NCI-H2196 treated with DMSO at 0.1 percent for 48 hours (cell line): ENCODE results near the gene USP17L5.
"Not testable (repeated sequence)": the region's sequence is repeated elsewhere in the genome, so short reads cannot be mapped to it uniquely, and the experiment has no call there.

ENCODE experiments used
- DNase-seq: peaks from one replicate; lab custom pipeline; 2025; ENCODE audit not compliant: unreplicated experiment; lab: John Stamatoyannopoulos, UW

The USP17L5 gene, protein sequence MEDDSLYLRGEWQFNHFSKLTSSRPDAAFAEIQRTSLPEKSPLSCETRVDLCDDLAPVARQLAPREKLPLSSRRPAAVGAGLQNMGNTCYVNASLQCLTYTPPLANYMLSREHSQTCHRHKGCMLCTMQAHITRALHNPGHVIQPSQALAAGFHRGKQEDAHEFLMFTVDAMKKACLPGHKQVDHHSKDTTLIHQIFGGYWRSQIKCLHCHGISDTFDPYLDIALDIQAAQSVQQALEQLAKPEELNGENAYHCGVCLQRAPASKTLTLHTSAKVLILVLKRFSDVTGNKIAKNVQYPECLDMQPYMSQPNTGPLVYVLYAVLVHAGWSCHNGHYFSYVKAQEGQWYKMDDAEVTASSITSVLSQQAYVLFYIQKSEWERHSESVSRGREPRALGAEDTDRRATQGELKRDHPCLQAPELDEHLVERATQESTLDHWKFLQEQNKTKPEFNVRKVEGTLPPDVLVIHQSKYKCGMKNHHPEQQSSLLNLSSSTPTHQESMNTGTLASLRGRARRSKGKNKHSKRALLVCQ

DNA sequence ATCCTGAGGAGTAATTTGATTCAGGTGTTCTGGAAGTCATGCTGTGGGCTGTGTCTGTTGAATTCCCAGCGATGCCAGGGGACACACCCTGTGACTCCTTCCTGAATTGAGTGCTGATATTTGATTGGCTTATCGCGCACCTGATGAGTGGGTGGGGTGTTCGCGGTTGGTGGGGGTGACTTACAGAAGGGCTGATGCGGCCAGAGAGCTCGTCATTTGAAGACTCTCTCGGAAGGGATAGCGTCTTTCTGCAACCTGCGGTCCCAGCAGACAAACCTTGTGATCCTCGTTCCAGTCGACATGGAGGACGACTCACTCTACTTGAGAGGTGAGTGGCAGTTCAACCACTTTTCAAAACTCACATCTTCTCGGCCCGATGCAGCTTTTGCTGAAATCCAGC is at the start of gene USP17L5:
Gene USP17L5, plus strand, starts transcription at position 301 of the 400 bp plus-strand sequence. Its CDS starts 0 bp downstream, at position 301.
- DNase-seq, result not testable (repeated sequence)

DNA sequence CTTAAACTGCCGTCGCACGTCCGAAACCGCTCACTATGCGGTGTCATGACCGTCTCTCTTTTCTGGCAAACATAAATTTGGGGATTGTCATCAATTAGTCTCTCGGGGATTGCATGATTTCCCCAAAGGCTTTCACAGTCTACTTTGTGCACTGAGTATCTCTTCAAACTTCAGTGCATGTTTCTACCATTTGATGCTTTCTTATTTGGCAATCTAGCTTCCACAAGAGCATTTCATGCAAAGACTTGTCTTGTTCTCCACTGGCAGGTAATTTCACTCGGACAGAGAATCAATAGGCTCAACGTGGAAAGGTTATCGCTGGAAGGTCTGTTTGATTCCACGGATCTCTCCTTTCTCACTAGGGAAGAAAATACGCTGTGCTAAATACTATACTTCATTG is 15.0 kb upstream of the USP17L5 start:
- not testable (repeated sequence) for DNase-seq

DNA sequence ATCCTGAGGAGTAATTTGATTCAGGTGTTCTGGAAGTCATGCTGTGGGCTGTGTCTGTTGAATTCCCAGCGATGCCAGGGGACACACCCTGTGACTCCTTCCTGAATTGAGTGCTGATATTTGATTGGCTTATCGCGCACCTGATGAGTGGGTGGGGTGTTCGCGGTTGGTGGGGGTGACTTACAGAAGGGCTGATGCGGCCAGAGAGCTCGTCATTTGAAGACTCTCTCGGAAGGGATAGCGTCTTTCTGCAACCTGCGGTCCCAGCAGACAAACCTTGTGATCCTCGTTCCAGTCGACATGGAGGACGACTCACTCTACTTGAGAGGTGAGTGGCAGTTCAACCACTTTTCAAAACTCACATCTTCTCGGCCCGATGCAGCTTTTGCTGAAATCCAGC is 14.3 kb upstream of the USP17L5 start, which contains the start of gene USP17L24:
Gene USP17L24, plus strand, starts transcription at position 301 of the 400 bp plus-strand sequence. Its CDS starts 0 bp downstream, at position 301.
- DNase-seq, result not testable (repeated sequence)

DNA sequence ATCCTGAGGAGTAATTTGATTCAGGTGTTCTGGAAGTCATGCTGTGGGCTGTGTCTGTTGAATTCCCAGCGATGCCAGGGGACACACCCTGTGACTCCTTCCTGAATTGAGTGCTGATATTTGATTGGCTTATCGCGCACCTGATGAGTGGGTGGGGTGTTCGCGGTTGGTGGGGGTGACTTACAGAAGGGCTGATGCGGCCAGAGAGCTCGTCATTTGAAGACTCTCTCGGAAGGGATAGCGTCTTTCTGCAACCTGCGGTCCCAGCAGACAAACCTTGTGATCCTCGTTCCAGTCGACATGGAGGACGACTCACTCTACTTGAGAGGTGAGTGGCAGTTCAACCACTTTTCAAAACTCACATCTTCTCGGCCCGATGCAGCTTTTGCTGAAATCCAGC is 9.6 kb upstream of the USP17L5 start, which contains the start of gene USP17L25:
Gene USP17L25, plus strand, starts transcription at position 301 of the 400 bp plus-strand sequence. Its CDS starts 0 bp downstream, at position 301.
- not testable (repeated sequence) for DNase-seq

DNA sequence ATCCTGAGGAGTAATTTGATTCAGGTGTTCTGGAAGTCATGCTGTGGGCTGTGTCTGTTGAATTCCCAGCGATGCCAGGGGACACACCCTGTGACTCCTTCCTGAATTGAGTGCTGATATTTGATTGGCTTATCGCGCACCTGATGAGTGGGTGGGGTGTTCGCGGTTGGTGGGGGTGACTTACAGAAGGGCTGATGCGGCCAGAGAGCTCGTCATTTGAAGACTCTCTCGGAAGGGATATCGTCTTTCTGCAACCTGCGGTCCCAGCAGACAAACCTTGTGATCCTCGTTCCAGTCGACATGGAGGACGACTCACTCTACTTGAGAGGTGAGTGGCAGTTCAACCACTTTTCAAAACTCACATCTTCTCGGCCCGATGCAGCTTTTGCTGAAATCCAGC is 4.8 kb upstream of the USP17L5 start, which contains the start of gene USP17L26:
Gene USP17L26, plus strand, starts transcription at position 301 of the 400 bp plus-strand sequence. Its CDS starts 0 bp downstream, at position 301.
- DNase-seq, result not testable (repeated sequence)

DNA sequence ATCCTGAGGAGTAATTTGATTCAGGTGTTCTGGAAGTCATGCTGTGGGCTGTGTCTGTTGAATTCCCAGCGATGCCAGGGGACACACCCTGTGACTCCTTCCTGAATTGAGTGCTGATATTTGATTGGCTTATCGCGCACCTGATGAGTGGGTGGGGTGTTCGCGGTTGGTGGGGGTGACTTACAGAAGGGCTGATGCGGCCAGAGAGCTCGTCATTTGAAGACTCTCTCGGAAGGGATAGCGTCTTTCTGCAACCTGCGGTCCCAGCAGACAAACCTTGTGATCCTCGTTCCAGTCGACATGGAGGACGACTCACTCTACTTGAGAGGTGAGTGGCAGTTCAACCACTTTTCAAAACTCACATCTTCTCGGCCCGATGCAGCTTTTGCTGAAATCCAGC is 4.6 kb downstream of the USP17L5 start, which contains the start of gene USP17L27:
Gene USP17L27, plus strand, starts transcription at position 301 of the 400 bp plus-strand sequence. Its CDS starts 0 bp downstream, at position 301.
- not testable (repeated sequence) for DNase-seq

DNA sequence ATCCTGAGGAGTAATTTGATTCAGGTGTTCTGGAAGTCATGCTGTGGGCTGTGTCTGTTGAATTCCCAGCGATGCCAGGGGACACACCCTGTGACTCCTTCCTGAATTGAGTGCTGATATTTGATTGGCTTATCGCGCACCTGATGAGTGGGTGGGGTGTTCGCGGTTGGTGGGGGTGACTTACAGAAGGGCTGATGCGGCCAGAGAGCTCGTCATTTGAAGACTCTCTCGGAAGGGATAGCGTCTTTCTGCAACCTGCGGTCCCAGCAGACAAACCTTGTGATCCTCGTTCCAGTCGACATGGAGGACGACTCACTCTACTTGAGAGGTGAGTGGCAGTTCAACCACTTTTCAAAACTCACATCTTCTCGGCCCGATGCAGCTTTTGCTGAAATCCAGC is 9.4 kb downstream of the USP17L5 start, which contains the start of gene USP17L28:
Gene USP17L28, plus strand, starts transcription at position 301 of the 400 bp plus-strand sequence. Its CDS starts 0 bp downstream, at position 301.
- not testable (repeated sequence) for DNase-seq

DNA sequence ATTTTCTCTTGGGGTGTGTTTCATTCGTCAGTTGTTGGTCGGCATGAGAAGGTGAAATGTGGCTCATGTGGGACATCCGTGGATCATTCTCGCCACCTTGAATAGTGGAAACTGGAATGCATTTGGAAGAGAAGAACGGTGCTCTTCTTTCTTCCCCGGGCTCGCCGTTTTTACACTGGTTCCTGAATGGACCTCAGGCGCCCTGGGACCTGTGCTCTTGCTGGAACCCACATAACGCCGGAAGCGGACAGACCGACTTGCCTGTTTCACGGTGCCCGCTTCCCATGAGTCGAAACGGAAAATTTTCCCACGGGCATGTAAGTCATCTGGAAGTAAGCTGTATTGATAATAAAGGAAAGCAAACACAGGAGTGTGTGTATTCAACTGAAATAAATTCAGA is 11.7 kb downstream of the USP17L5 start:
- DNase-seq, result not testable (repeated sequence)

DNA sequence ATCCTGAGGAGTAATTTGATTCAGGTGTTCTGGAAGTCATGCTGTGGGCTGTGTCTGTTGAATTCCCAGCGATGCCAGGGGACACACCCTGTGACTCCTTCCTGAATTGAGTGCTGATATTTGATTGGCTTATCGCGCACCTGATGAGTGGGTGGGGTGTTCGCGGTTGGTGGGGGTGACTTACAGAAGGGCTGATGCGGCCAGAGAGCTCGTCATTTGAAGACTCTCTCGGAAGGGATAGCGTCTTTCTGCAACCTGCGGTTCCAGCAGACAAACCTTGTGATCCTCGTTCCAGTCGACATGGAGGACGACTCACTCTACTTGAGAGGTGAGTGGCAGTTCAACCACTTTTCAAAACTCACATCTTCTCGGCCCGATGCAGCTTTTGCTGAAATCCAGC is 14.1 kb downstream of the USP17L5 start, which contains the start of gene USP17L29:
Gene USP17L29, plus strand, starts transcription at position 301 of the 400 bp plus-strand sequence. Its CDS starts 0 bp downstream, at position 301.
- not testable (repeated sequence) for DNase-seq

DNA sequence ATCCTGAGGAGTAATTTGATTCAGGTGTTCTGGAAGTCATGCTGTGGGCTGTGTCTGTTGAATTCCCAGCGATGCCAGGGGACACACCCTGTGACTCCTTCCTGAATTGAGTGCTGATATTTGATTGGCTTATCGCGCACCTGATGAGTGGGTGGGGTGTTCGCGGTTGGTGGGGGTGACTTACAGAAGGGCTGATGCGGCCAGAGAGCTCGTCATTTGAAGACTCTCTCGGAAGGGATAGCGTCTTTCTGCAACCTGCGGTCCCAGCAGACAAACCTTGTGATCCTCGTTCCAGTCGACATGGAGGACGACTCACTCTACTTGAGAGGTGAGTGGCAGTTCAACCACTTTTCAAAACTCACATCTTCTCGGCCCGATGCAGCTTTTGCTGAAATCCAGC is 23.6 kb downstream of the USP17L5 start, which contains the start of gene USP17L30:
Gene USP17L30, plus strand, starts transcription at position 301 of the 400 bp plus-strand sequence. Its CDS starts 0 bp downstream, at position 301.
- DNase-seq, result not testable (repeated sequence)

DNA sequence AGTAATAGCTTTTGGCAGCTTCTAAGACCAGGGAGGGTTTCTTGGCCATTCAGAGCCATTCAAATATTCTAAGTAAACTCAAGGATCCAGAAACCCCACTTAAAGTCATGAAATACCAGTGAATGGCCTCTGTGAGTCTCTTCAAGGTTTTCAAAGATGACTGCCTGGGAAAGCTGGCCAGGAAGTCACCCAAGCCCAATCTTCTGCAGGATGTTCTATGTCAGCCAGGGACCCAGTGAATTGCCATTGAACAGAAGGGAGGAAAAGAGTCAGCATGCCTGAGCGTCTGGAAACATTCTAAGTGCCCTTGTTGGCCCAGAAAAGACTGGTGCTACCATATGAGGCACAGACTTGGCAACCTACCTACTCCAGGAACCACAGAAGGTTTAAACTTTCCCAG is 40.7 kb downstream of the USP17L5 start:
- not testable (repeated sequence) for DNase-seq

DNA sequence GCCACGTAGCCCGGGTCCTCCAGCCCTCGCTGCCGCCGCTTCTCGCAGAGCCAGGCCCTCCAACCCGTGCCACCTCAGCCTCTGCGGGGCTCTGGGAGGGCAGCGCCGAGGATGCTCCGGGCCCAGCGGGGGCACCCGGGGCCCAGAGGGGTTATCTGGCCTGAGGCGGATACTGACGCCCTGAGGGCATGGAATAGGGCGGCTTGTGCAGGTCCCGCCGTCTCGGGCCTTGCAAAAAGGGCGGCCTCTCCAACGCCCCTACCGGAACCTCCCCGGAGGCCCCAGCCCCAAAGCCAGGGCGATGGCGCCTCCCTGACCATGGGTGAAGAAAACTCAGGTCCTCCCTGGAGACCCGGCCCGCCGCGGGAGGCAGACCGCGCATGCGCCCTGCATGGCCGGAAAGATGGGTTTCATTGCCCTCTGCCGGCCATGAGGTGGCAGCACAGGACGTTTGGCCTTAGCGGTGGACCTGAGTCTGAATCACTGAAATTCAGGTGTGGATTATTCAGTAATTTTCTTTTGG is 41.9 kb downstream of the USP17L5 start:
- not testable (repeated sequence) for DNase-seq

DNA sequence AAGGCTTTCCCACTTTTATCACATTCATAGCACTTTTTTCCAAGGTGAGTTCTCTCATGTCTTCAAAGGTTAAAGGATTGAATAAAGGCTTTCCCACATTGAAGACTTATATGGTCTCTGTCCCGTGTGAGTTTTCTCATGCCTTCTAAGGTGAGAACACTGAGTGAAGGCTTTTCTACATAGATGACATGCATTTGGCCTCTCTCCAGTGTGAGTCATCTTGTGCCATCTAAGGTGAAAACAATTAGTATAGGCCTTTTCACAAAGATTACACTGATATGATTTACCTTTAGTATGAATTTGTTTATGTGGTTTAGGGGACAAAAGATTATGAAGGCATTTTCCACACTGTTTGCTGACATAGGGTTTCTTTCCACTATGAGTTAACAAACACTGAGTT is 44.9 kb downstream of the USP17L5 start:
- DNase-seq, result no peak

DNA sequence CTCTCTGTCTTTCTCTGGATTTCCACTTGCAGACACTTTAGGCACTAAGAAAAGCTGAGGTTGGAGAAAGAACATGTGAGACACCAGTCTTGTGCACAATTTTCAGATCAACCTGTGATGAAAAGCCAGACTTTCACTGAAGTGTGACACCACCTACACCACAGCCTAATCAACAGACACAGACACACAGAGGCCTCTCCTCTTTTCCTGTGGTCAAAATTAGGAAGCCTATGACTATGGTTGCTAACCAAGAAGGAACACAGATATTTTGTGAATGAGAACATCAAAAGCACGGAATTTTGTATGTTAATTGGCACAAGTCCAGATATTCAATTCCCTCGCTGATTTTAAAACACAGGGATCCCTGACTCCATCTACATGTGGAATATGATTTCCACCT is 49.8 kb downstream of the USP17L5 start:
- not testable (repeated sequence) for DNase-seq
